ENCODE data around the gene PCK1.
"Not testable (repeated sequence)": the region's sequence is repeated elsewhere in the genome, so short reads cannot be mapped to it uniquely, and the experiment has no call there.

PCK1 gene
- total RNA-seq: 0 to 0.07 (median 0) reads per million in 18 experiments

DNA sequence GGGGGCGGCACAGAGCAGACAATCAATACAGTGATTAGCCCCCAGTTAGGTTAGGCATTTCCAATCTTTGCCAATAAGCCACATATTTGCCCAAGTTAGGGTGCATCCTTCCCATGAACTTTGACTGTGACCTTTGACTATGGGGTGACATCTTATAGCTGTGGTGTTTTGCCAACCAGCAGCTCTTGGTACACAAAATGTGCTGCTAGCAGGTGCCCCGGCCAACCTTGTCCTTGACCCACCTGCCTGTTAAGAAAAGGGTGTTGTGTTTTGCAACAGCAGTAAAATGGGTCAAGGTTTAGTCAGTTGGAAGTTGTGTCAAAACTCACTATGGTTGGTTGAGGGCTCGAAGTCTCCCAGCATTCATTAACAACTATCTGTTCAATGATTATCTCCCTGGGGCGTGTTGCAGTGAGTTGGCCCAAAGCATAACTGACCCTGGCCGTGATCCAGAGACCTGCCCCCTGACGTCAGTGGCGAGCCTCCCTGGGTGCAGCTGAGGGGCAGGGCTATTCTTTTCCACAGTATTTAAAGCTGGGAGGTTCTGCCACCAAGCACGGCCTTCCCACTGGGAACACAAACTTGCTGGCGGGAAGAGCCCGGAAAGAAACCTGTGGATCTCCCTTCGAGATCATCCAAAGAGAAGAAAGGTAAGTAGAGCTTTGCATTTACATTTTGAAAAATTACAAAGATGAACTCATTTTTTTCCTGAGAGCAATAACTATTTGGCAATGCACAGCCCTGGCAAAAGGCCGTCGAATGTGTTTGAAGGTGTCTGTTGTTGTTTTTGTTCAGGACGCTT is at the start of gene PCK1:
TSS of gene PCK1 (plus strand) at position 557 of the 802 bp plus-strand sequence. CDS start 302 bp downstream, outside the sequence.
- no peak for DNase-seq

DNA sequence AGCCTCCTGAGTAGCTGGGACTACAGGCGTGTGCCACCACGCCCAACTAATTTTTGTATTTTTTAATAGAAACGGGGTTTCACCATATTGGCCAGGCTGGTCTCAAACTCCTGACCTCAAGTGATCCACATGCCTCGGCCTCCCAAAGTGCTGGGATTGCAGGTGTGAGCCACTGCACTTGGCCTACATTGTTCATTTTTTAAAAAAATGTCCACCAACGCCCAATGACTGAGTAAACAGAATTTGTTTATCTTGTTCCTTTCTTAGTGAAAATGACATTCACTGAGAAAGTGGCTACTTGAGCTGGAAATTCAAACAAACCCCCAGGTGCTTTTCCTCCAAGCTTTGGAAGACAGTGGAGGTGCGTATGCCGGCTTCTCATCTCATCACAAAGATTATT is 49.2 kb upstream of the PCK1 start:
- not testable (repeated sequence) for DNase-seq

- no peak for DNase-seq
These were observed 48.5 kb upstream of the PCK1 start for GRCh38 chr20:57512432-57512831.

- DNase-seq: peak; percentile 23 to 46
These were observed 47.7 kb upstream of the PCK1 start for GRCh38 chr20:57513199-57513598.

DNA sequence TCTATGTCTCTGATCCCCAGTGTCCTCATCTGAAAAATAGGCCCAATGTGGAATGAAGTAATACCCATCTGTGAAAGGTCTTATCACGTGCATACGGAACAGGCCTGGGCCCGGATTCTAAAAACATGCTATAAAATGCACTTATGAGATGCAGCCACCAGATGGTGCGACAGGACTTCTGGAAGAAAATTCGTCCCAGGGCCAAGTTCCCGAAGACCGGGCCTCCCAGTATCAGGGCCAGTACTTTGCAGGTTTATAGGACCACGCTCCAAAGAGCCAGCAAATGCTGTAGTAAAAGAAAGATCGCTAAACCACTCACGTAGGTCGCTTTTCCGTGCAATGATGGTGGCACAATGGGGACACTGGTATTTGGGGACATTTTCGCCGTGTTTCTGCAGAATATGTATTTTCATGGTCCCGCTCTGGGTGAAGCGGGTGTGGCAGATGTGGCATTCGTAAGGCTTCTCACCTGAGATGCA is 46.6 kb upstream of the PCK1 start:
- DNase-seq: peak; percentile 78 to 79

GRCh38 chr20:57517904-57518303 is 43.0 kb upstream of the PCK1 start:
- DNase-seq: no peak

DNA sequence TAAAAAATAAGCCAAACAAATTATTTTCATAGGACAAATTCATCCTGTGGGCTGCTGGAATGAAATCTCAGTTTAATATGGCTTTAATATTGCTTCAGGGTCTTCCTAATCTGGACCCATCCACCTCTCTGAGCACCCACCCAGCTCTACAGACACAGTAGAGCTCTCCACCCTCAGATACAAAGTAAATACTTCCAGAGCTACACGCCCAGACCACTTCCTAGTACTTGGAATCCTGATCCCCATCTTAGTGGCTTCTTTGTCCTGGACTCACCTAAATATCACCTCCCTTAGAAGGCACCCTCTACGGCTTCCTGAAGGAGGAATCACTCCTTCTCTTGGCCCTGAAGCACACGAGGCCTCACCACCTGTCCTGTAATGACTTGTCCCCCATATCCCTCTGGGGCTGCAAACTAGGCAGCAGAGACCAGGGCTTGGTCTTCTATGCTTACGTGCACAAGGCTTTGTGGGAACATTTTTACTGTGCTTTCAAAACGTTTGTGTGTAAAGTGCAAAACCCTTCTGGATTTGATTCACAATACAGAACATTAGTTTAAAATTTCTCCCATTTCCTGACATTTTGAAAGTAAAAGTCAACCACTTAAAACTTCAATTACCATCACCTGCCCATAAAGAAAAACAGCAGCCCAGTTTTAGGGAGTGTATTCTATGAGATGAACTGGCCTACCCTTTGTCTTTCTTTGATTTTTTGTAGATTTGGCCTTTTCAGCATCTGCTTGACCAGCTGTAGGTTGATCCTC is 38.4 kb upstream of the PCK1 start:
- DNase-seq: no peak

GRCh38 chr20:57523782-57524181 is 37.1 kb upstream of the PCK1 start:
- no peak for DNase-seq

- DNase-seq: no peak
These were observed 36.3 kb upstream of the PCK1 start, which contains the start of gene CTCFL for GRCh38 chr20:57524511-57525176. CTCFL (minus strand) TSS chr20:57525140; CDS start chr20:57524205, 935 bp downstream.

DNA sequence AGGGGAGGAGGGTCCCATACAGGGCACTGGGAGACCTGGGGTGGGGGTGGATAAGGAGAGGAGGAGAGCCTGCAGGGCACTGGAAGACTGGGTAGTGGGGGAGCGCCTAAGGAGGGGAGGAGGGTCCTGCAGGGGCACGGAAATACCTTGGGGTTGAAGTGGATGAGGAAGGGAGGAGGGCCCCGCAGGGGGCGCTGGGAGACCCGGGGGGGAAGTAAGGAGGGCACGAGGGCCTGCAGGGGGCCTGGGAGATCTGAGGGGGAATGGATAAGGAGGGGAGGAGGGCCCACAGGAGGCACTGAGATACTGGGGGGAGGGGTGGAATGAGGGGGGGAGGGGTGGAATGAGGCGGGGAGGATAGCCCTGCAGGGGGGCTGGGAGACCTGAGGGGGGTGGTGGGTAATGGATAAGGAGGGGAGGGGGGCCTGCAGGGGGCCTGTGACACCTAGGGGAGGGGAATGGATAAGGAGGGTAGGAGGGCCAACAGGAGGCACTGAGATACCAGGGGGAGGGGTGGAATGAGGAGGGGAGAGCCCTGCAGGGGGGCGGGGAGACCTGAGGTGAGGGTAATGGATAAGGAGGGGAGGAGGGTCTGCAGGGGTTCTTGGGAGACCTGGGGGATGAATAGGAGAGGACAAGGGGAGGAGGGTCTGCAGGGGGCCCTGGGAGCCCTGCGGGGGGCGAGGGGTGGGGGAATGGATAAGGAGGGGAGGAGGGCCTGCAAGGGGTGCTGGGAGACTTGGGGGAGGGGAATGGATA is 35.4 kb upstream of the PCK1 start:
- DNase-seq: no peak

DNA sequence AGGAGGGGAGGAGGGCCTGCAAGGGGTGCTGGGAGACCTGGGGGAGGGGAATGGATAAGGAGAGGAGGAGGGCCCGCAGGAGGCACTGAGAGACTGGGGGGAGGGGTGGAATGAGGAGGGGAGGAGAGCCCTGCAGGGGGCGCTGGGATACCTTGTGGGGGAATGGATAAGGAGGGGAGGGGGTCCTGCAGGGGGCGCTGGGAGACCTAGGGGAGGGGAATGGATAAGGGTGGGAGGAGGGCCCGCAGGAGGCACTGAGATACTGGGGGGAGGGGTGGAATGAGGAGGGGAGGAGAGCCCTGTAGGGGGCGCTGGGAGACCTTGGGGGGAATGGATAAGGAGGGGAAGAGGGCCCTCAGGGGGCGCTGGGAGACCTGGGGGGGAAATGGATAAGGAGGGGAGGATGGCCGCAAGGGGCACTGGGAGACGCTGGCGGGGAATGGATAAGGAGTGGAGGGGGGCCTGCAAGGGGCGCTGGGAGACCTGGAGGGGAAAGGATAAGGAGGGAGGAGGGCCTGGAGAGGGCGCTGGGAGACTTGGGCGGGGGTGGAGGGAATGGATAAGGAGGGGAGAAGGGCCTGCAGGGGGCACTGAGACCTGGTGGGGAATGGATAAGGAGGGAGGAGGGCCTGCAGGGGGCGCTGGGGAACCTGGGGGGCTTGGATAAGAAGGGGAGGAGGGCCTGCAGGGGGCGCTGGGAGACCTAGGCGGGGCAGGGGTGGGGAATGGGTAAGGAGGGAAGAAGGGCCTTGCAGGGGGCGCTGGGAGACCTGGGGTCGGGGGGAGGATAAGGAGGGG is 34.6 kb upstream of the PCK1 start:
- no peak for DNase-seq

DNA sequence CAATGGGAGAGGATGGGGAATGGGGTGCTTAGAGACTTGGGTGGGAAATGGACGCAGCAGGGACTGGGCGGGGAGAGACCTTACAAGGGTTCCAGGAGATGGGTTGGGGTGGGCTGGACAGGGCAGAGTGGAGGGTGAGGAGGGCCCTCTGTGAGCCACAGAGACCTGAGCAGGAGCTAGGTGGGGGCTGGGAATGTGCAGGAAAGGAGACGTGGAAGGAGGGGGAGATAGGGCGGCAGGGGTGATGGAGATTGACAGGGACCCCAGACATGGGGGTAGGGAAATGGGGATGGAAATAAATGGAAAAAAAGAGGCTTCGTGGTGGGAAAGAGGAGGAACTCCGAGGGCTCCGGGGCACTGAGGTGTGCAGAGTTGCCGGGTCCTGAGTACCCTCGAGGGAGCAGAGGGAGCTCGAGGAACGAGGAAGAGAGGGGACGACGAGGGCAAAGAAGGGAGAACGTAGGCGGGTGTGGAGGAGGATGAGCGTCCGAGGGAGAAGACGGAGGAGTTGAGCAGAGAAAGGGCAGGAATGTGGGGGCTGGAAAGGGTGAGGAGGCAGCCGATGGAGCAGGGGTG is 33.9 kb upstream of the PCK1 start:
- DNase-seq: no peak

DNA sequence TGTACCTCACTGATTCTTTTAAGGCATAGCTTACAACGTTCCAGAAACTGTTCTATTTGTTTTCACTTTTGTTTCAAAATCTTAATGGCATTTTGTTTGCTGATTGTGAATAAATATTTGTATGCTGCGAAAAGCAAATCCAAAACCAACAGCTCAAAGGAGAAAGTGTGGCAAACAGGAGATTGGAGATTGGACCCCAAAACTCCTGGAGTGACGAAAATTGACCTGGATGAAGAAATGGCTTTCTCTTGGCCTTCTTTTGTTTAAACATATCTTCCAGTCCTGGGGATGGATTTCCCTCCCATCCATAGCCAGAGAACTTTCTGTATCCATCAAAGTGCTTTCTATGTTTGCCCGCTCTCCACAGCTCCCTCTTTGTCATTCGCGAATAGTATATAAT is 33.2 kb upstream of the PCK1 start:
- DNase-seq: no peak

GRCh38 chr20:57528148-57528547 is 32.8 kb upstream of the PCK1 start:
- no peak for DNase-seq

- DNase-seq: no peak
These were observed 31.7 kb upstream of the PCK1 start for GRCh38 chr20:57529160-57529585.

GRCh38 chr20:57529810-57530209 is 31.1 kb upstream of the PCK1 start:
- no peak for DNase-seq

GRCh38 chr20:57530327-57530981 is 30.5 kb upstream of the PCK1 start:
- no peak for DNase-seq

GRCh38 chr20:57532104-57532503 is 28.8 kb upstream of the PCK1 start:
- DNase-seq: no peak

DNA sequence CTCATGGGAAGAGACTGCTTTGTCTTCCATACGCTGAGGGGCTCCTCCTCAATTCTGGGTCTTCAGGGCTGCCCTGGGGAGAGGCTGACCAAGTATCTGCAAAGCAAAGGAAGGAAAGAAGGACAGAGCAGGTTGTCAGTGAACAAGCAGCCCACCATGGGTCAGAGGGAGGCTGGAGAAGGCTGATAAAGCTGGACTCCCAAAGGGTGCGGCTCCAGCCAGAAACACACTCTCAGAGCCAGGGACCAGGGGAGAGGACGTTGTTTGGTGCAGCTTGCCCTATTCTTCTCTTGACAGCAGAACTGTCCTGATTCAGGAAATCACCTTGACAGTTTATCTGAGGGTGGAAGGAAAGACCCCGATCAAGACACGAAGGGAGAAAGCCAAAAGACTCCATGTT is 25.6 kb upstream of the PCK1 start:
- DNase-seq: no peak

DNA sequence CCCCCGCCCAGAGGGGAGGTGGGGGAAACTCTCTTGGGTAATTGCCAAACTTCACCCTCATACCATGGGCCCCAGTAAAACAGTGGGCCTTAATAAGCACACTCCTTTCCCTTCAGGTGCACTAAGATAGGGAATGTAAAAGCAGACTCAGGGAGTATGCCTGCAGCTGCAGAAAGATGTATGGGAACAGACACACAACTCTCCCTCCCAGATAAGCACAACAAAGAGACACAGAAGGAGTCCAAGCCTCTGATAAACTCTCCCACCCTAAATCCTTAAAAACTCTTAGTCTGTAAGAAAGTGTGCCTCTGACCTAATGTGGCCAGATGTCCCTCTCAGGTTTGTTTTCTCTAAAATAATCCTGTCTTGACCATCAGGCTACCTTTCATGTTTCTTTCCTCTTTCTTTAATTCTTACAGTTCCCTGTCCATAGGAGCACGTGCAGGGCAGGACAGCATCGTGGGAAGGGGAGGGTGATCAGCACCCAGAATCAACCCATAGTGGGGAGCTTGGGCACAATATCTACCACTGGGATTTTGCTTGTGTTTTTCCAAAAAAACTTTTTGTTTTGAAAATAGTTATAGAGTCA is 24.7 kb upstream of the PCK1 start:
- DNase-seq: no peak
